ENCODE measurements around the gene TSPOAP1.
A peak's percentile ranks its signal among the peaks of the same experiment; 100 is the strongest.

TSPOAP1 gene

GRCh38 chr17:58351182-58351581 lies 22.6 kb upstream of the TSPOAP1 start:
- H3K4me3 ChIP-seq (ENCODE audit: insufficient read depth, low read length, poor library complexity, severe bottlenecking) = peak overlapping the region; percentile 94
- peaks cover 11% of the 10 kb centered on the region for H3F3A ChIP-seq (ENCODE audit: insufficient read depth)
- peak overlapping the region; percentile 64; the same call in 1 of the 2 replicates for H3K27ac ChIP-seq (ENCODE audit: low read depth, low read length)
- H2AFZ ChIP-seq (ENCODE audit: low read depth, low read length, severe bottlenecking) = no peak overlapping the region
- peak overlapping the region; percentile 96 for H3K9ac ChIP-seq (ENCODE audit: low read length)
- no peaks in the 10 kb centered on the region for H4K20me1 ChIP-seq (ENCODE audit: low read depth, low read length)
- H3K9me2 ChIP-seq (replicated peaks; ENCODE audit: insufficient read depth, low read length) = no peaks in the 10 kb centered on the region
- H3K4me2 ChIP-seq (ENCODE audit: low read depth, low read length, poor library complexity, severe bottlenecking) = peak overlapping the region; percentile 98
- TF ChIP-seq EZH2phosphoT487 (conservative IDR thresholded peaks at IDR 0.05; ENCODE audit: low read length) = no peak
- no peak for TF ChIP-seq CTCF (IDR thresholded peaks at IDR 0.05; ENCODE audit: insufficient read depth, low read length, poor library complexity, severe bottlenecking)
- H3K27me3 ChIP-seq (ENCODE audit: low read length) = no peaks in the 10 kb centered on the region
- H3K79me2 ChIP-seq (ENCODE audit: insufficient read depth, low read length) = peaks cover 24% of the 10 kb centered on the region
- H3K36me3 ChIP-seq (ENCODE audit: low read length) = peaks cover 16% of the 10 kb centered on the region; the same call in 1 of the 2 replicates
- H3K9me3 ChIP-seq (ENCODE audit: insufficient read depth, low read length) = no peaks in the 10 kb centered on the region

GRCh38 chr17:58348038-58348437 lies 19.4 kb upstream of the TSPOAP1 start:
- Histone ChIP-seq H3K4me3 (ENCODE audit: insufficient read depth, low read length, poor library complexity, severe bottlenecking) (no peak overlapping the region), H2AFZ (ENCODE audit: low read depth, low read length, severe bottlenecking) (no peak overlapping the region), H3K27me3 (ENCODE audit: low read length) (no peaks in the 10 kb centered on the region), H3F3A (ENCODE audit: insufficient read depth) (peaks cover 33% of the 10 kb centered on the region), H4K20me1 (ENCODE audit: low read depth, low read length) (no peaks in the 10 kb centered on the region), H3K27ac (ENCODE audit: low read depth, low read length) (no peak overlapping the region), H3K36me3 (ENCODE audit: low read length) (peaks cover 16% of the 10 kb centered on the region; the same call in 1 of the 2 replicates), H3K9me2 (replicated peaks; ENCODE audit: insufficient read depth, low read length) (no peaks in the 10 kb centered on the region), H3K9ac (ENCODE audit: low read length) (no peak overlapping the region), H3K79me2 (ENCODE audit: insufficient read depth, low read length) (peaks cover 43% of the 10 kb centered on the region), H3K9me3 (ENCODE audit: insufficient read depth, low read length) (no peaks in the 10 kb centered on the region), H3K4me2 (ENCODE audit: low read depth, low read length, poor library complexity, severe bottlenecking) (no peak overlapping the region)
- TF ChIP-seq EZH2phosphoT487 (conservative IDR thresholded peaks at IDR 0.05; ENCODE audit: low read length) = no peak
- no peak for TF ChIP-seq CTCF (IDR thresholded peaks at IDR 0.05; ENCODE audit: insufficient read depth, low read length, poor library complexity, severe bottlenecking)

GRCh38 chr17:58345500-58345899 lies 16.9 kb upstream of the TSPOAP1 start:
- Histone ChIP-seq H3K27me3 (ENCODE audit: low read length) (no peaks in the 10 kb centered on the region), H3F3A (ENCODE audit: insufficient read depth) (peaks cover 41% of the 10 kb centered on the region), H3K9me2 (replicated peaks; ENCODE audit: insufficient read depth, low read length) (no peaks in the 10 kb centered on the region), H3K79me2 (ENCODE audit: insufficient read depth, low read length) (peaks cover 49% of the 10 kb centered on the region), H3K9me3 (ENCODE audit: insufficient read depth, low read length) (no peaks in the 10 kb centered on the region), H3K9ac (ENCODE audit: low read length) (peak overlapping the region; percentile 87), H3K4me2 (ENCODE audit: low read depth, low read length, poor library complexity, severe bottlenecking) (peak overlapping the region; percentile 99), H2AFZ (ENCODE audit: low read depth, low read length, severe bottlenecking) (no peak overlapping the region), H3K4me3 (ENCODE audit: insufficient read depth, low read length, poor library complexity, severe bottlenecking) (peak overlapping the region; percentile 54), H3K27ac (ENCODE audit: low read depth, low read length) (peak overlapping the region; percentile 97), H3K36me3 (ENCODE audit: low read length) (peaks cover 16% of the 10 kb centered on the region; the same call in 1 of the 2 replicates), H4K20me1 (ENCODE audit: low read depth, low read length) (no peaks in the 10 kb centered on the region)
- no peak for TF ChIP-seq EZH2phosphoT487 (conservative IDR thresholded peaks at IDR 0.05; ENCODE audit: low read length)

- Histone ChIP-seq H3K79me2 (ENCODE audit: insufficient read depth, low read length) (peaks cover 56% of the 10 kb centered on the region), H3K9me2 (replicated peaks; ENCODE audit: insufficient read depth, low read length) (no peaks in the 10 kb centered on the region), H3K27ac (ENCODE audit: low read depth, low read length) (peak overlapping the region; percentile 97), H3F3A (ENCODE audit: insufficient read depth) (peaks cover 48% of the 10 kb centered on the region), H3K9me3 (ENCODE audit: insufficient read depth, low read length) (no peaks in the 10 kb centered on the region), H3K4me3 (ENCODE audit: insufficient read depth, low read length, poor library complexity, severe bottlenecking) (peak overlapping the region; percentile 54), H4K20me1 (ENCODE audit: low read depth, low read length) (no peaks in the 10 kb centered on the region), H3K9ac (ENCODE audit: low read length) (peak overlapping the region; percentile 87), H3K36me3 (ENCODE audit: low read length) (peaks cover 16% of the 10 kb centered on the region; the same call in 1 of the 2 replicates), H2AFZ (ENCODE audit: low read depth, low read length, severe bottlenecking) (no peak overlapping the region), H3K4me2 (ENCODE audit: low read depth, low read length, poor library complexity, severe bottlenecking) (peak overlapping the region; percentile 99), H3K27me3 (ENCODE audit: low read length) (no peaks in the 10 kb centered on the region)
- TF ChIP-seq EZH2phosphoT487 (conservative IDR thresholded peaks at IDR 0.05; ENCODE audit: low read length) (no peak), CTCF (IDR thresholded peaks at IDR 0.05; ENCODE audit: insufficient read depth, low read length, poor library complexity, severe bottlenecking) (peak; percentile 73)
Measured at GRCh38 chr17:58344791-58345157, 16.2 kb upstream of the TSPOAP1 start.
